GM21786 (cell line): ENCODE measurements around the gene HDC.

ENCODE experiments used
- ATAC-seq: cut with Tn5 transposase; IDR thresholded peaks from one replicate; pipeline ENCODE4 v1.9.1; 2021; ENCODE audit not compliant: unreplicated experiment

The HDC gene

GRCh38 chr15:50265620-50266019 lies at the start of gene HDC:
TSS of gene HDC (minus strand) at chr15:50265726. CDS start at chr15:50265623, 103 bp downstream.
- no peak for ATAC-seq

GRCh38 chr15:50312636-50313035 lies 47.1 kb upstream of the HDC start:
- no peak for ATAC-seq

GRCh38 chr15:50307799-50308198 lies 42.3 kb upstream of the HDC start:
- no peak for ATAC-seq

- ATAC-seq = no peak
These were observed 39.3 kb upstream of the HDC start for GRCh38 chr15:50304836-50305235.

GRCh38 chr15:50302581-50302980 lies 37.1 kb upstream of the HDC start:
- no peak for ATAC-seq

GRCh38 chr15:50298340-50298739 lies 32.8 kb upstream of the HDC start:
- ATAC-seq = no peak

GRCh38 chr15:50295966-50296365 lies 30.4 kb upstream of the HDC start:
- ATAC-seq = no peak

GRCh38 chr15:50289749-50290148 lies 24.2 kb upstream of the HDC start:
- no peak for ATAC-seq

GRCh38 chr15:50287324-50288116 lies 22.0 kb upstream of the HDC start:
- ATAC-seq = no peak

GRCh38 chr15:50281427-50281826 lies 15.9 kb upstream of the HDC start:
- ATAC-seq = no peak

- ATAC-seq = no peak
These were observed 14.7 kb upstream of the HDC start for GRCh38 chr15:50280271-50280670.

- ATAC-seq = no peak
These were observed 13.0 kb upstream of the HDC start for GRCh38 chr15:50278496-50278895.

- ATAC-seq = no peak
These were observed 11.8 kb upstream of the HDC start for GRCh38 chr15:50277370-50277769.

GRCh38 chr15:50275908-50276307 lies 10.4 kb upstream of the HDC start:
- ATAC-seq = no peak

GRCh38 chr15:50275091-50275490 lies 9.6 kb upstream of the HDC start:
- no peak for ATAC-seq

- no peak for ATAC-seq
These were observed 2.1 kb upstream of the HDC start for GRCh38 chr15:50267577-50267976.

- no peak for ATAC-seq
These were observed 3.0 kb downstream of the HDC start for GRCh38 chr15:50262533-50262932.

- ATAC-seq = no peak
These were observed 3.5 kb downstream of the HDC start for GRCh38 chr15:50261981-50262380.

GRCh38 chr15:50260969-50261496 lies 4.5 kb downstream of the HDC start:
- peak; percentile 56 for ATAC-seq

GRCh38 chr15:50259276-50259675 lies 6.2 kb downstream of the HDC start:
- no peak for ATAC-seq

GRCh38 chr15:50257924-50258323 lies 7.6 kb downstream of the HDC start:
- no peak for ATAC-seq

GRCh38 chr15:50257332-50257731 lies 8.2 kb downstream of the HDC start:
- ATAC-seq = no peak
